Colonic mucosa (tissue), 4 donors: Measurements from ENCODE around the gene TNFSF13. TPM values are rescaled to one million over a fixed set of nuclear protein-coding genes. Genes with fewer than 3 reads are reported as not detected.

ENCODE experiments used
- DNase-seq: peaks from one replicate; pipeline ENCODE4 v3.0.0-alpha.2; 2020
- H3K27ac ChIP-seq: fragments of 200-600 bp; one replicate; pipeline ENCODE4 v1.8.0; 2021
- H3K27me3 ChIP-seq: fragments of 200-600 bp; one replicate; pipeline ENCODE4 v1.8.0; 2021
- H3K36me3 ChIP-seq: fragments of 200-600 bp; one replicate; pipeline ENCODE4 v1.8.0; 2021
- H3K4me1 ChIP-seq: fragments of 200-600 bp; one replicate; pipeline ENCODE4 v1.8.0; 2021; ENCODE audit warnings: mild to moderate bottlenecking
- H3K4me3 ChIP-seq: fragments of 200-600 bp; one replicate; pipeline ENCODE4 v1.8.0; 2021
- H3K9ac ChIP-seq, 2 donors: one replicate each; pipeline ENCODE4 v1.7.0; 2013; ENCODE audit warnings: control low read depth in 2 of 2, low read depth in 2 of 2, low read length in 2 of 2
- H3K9me3 ChIP-seq: fragments of 200-600 bp; one replicate; pipeline ENCODE4 v1.8.0; 2021
- intact Hi-C: fragments of 100-400 bp; cut with DNase I; formaldehyde crosslinking; loops from one replicate; pipeline ENCODE4 v1.14.1; 2022
- total RNA-seq, 2 donors: library from RNA; stranded (reverse); fragmentation: NEBNext Ultra II Directional in 1 of 2; extraction: Animal tissue kit (Norgen Biotek cat#: 25700) in 1 of 2; gene quantifications; one replicate each; pipeline ENCODE4 v1.2.1, GENCODE V29; 2021
- TF ChIP-seq, protein P1 (sequence below): fragments of 200-600 bp; IDR thresholded peaks from one replicate; pipeline ENCODE4 v1.8.0; 2022; ENCODE audit warnings: antibody characterized with exemption, mild to moderate bottlenecking
- donor health status: healthy.
- donor health status: DM: no; HTN: no; CAD: no.
- donor health status: DM: no; HTN: no; CAD: no.

Gene TNFSF13
- total RNA-seq = 100 to 1,000 TPM in 1 of 2 donors, 10 to 100 TPM in 1; 67.5 to 125 TPM

DNA sequence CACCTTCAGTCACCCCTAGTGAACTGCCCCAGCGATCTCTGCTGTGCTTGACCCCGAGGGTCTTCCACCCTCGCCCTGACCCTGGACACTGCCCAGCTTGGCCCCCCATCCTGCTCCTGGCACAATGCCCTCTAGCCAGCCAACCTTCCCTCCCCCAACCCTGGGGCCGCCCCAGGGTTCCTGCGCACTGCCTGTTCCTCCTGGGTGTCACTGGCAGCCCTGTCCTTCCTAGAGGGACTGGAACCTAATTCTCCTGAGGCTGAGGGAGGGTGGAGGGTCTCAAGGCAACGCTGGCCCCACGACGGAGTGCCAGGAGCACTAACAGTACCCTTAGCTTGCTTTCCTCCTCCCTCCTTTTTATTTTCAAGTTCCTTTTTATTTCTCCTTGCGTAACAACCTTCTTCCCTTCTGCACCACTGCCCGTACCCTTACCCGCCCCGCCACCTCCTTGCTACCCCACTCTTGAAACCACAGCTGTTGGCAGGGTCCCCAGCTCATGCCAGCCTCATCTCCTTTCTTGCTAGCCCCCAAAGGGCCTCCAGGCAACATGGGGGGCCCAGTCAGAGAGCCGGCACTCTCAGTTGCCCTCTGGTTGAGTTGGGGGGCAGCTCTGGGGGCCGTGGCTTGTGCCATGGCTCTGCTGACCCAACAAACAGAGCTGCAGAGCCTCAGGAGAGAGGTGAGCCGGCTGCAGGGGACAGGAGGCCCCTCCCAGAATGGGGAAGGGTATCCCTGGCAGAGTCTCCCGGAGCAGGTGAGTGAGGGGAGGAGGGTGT is at the start of gene TNFSF13:
TSS of gene TNFSF13 (plus strand) at position 207 of the 776 bp plus-strand sequence. CDS start at position 497, 290 bp downstream.
- H3K4me1 ChIP-seq = peaks cover 25% of the 10 kb centered on the region
- peak within 1 kb of the TSS; percentile 71 to 100 for H3K9ac ChIP-seq
- DNase-seq = peak; percentile 80
- H3K27ac ChIP-seq = peak within 1 kb of the TSS; percentile 95
- no peaks in the 10 kb centered on the region for H3K9me3 ChIP-seq
- H3K4me3 ChIP-seq = peak within 1 kb of the TSS; percentile 43
- H3K27me3 ChIP-seq = no peaks in the 10 kb centered on the region
- no peaks in the 10 kb centered on the region for H3K36me3 ChIP-seq
- intact Hi-C loops = no loop called here
- TF ChIP-seq, protein P1, sequence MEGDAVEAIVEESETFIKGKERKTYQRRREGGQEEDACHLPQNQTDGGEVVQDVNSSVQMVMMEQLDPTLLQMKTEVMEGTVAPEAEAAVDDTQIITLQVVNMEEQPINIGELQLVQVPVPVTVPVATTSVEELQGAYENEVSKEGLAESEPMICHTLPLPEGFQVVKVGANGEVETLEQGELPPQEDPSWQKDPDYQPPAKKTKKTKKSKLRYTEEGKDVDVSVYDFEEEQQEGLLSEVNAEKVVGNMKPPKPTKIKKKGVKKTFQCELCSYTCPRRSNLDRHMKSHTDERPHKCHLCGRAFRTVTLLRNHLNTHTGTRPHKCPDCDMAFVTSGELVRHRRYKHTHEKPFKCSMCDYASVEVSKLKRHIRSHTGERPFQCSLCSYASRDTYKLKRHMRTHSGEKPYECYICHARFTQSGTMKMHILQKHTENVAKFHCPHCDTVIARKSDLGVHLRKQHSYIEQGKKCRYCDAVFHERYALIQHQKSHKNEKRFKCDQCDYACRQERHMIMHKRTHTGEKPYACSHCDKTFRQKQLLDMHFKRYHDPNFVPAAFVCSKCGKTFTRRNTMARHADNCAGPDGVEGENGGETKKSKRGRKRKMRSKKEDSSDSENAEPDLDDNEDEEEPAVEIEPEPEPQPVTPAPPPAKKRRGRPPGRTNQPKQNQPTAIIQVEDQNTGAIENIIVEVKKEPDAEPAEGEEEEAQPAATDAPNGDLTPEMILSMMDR = no peak

DNA sequence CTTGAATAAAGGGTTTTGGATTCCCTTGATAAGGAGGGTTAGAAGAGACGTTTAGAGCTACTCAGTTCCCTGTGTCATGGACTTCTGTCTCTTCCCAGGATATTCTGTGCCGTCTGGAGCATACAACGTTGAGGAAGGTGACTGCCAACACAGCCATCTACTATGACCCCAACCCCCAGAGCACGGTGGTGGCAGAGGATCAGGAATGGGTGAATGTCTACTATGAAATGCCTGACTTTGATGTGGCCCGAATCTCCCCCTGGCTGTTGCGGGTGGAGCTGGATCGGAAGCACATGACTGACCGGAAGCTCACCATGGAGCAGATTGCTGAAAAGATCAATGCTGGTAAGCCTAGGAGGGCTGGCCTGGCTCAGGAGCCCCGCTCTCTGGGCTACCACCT is 49.7 kb upstream of the TNFSF13 start:
- H3K9ac ChIP-seq = no peak overlapping the region
- no peaks in the 10 kb centered on the region for H3K9me3 ChIP-seq
- intact Hi-C loops = no loop called here
- no peak overlapping the region for H3K4me3 ChIP-seq
- TF ChIP-seq, protein P1 = no peak
- H3K36me3 ChIP-seq = peaks cover 26% of the 10 kb centered on the region
- H3K27ac ChIP-seq = no peak overlapping the region
- H3K4me1 ChIP-seq = no peaks in the 10 kb centered on the region
- no peaks in the 10 kb centered on the region for H3K27me3 ChIP-seq
- no peak for DNase-seq

DNA sequence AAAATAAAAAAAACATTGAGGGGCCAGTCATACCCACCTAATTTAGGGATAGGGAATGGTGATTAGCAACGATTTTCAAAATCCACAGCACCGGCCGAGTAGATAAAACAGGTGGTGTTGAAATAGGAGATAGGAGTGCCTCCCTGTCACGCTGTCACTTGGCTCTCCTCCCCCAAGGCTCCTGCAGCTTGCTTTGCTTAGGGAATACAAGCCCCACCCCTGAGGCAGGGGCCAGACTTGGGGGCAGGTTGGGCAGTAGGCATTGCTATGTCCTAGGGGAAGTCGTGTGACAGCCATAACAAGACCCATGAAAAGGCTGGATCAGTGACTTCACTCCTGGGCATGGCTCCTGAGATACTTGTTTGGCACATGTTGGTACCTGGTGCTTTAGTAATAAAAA is 48.6 kb upstream of the TNFSF13 start:
- Histone ChIP-seq H3K27me3 (no peaks in the 10 kb centered on the region), H3K4me1 (no peaks in the 10 kb centered on the region), H3K9me3 (no peaks in the 10 kb centered on the region), H3K27ac (no peak overlapping the region), H3K4me3 (no peak overlapping the region), H3K36me3 (peaks cover 23% of the 10 kb centered on the region), H3K9ac (no peak overlapping the region)
- TF ChIP-seq, protein P1 = no peak
- intact Hi-C loops = loop anchor here (10.0 kb wide), 1 partner anchor 155 kb away; the partner anchor contains the start of genes KCTD11 and TMEM95
- no peak for DNase-seq

- Histone ChIP-seq H3K4me3 (no peak overlapping the region), H3K27ac (no peak overlapping the region), H3K9ac (no peak overlapping the region), H3K27me3 (no peaks in the 10 kb centered on the region), H3K9me3 (no peaks in the 10 kb centered on the region), H3K4me1 (peaks cover 6% of the 10 kb centered on the region), H3K36me3 (peaks cover 23% of the 10 kb centered on the region)
- DNase-seq = no peak
- intact Hi-C loops = loop anchor here (10.0 kb wide), 1 partner anchor 156 kb away; the partner anchor contains the start of genes KCTD11 and TMEM95
- TF ChIP-seq, protein P1 = no peak
These were observed 47.4 kb upstream of the TNFSF13 start for GRCh38 chr17:7511108-7511507.

DNA sequence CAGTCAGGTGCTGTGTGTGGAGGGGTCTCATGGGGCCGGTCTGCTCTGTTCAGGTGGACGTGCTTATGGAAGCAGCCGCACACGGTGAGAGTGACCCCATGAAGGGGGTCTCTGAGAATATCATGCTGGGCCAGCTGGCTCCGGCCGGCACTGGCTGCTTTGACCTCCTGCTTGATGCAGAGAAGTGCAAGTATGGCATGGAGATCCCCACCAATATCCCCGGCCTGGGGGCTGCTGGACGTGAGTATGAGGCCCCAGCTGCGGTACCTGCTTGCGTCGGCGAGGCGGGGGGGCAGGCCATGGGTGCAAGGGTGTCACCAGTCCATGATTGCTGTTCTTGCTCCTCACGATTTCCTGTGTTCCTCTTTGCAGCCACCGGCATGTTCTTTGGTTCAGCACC is 46.4 kb upstream of the TNFSF13 start:
- no peak overlapping the region for H3K9ac ChIP-seq
- no peaks in the 10 kb centered on the region for H3K9me3 ChIP-seq
- H3K36me3 ChIP-seq = peaks cover 23% of the 10 kb centered on the region
- TF ChIP-seq, protein P1 = no peak
- intact Hi-C loops = loop anchor here (10.0 kb wide), 1 partner anchor 157 kb away; the partner anchor contains the start of genes KCTD11 and TMEM95
- H3K27me3 ChIP-seq = no peaks in the 10 kb centered on the region
- no peak for DNase-seq
- peaks cover 6% of the 10 kb centered on the region for H3K4me1 ChIP-seq
- no peak overlapping the region for H3K4me3 ChIP-seq
- H3K27ac ChIP-seq = no peak overlapping the region
